ENCODE results near the gene FRY. TPM values are rescaled to one million over a fixed set of nuclear protein-coding genes. Genes with fewer than 3 reads are reported as not detected.

Gene FRY
- total RNA-seq, 1 donor from 2014 or later = 83.6 TPM

GRCh38 chr13:32254416-32254815 is 222.8 kb downstream of the FRY start:
- no peak overlapping the region for H3K4me3 Mint-ChIP-seq (ENCODE audit: unreplicated experiment)
- no peaks in the 10 kb centered on the region for H3K9me3 Mint-ChIP-seq (ENCODE audit: unreplicated experiment)
- H3K27me3 Mint-ChIP-seq (ENCODE audit: unreplicated experiment) = no peaks in the 10 kb centered on the region
- no peak for TF ChIP-seq CTCF (IDR thresholded peaks at IDR 0.05; ENCODE audit: partially characterized antibody, unreplicated experiment)
- DNase-seq = no peak
- no peak overlapping the region for H3K27ac Mint-ChIP-seq (ENCODE audit: unreplicated experiment)
- no peaks in the 10 kb centered on the region for H3K36me3 Mint-ChIP-seq (ENCODE audit: unreplicated experiment)
- H3K4me1 Mint-ChIP-seq (ENCODE audit: low read depth, unreplicated experiment) = no peaks in the 10 kb centered on the region

- Mint-ChIP-seq H3K36me3 (ENCODE audit: unreplicated experiment) (no peaks in the 10 kb centered on the region), H3K9me3 (ENCODE audit: unreplicated experiment) (no peaks in the 10 kb centered on the region), H3K27ac (ENCODE audit: unreplicated experiment) (no peak overlapping the region), H3K27me3 (ENCODE audit: unreplicated experiment) (no peaks in the 10 kb centered on the region), H3K4me3 (ENCODE audit: unreplicated experiment) (no peak overlapping the region), H3K4me1 (ENCODE audit: low read depth, unreplicated experiment) (no peaks in the 10 kb centered on the region)
- DNase-seq = no peak
- TF ChIP-seq CTCF (IDR thresholded peaks at IDR 0.05; ENCODE audit: partially characterized antibody, unreplicated experiment) = no peak
Measured at GRCh38 chr13:32254916-32255723, 223.5 kb downstream of the FRY start.

- no peak overlapping the region for H3K27ac Mint-ChIP-seq (ENCODE audit: unreplicated experiment)
- no peak for DNase-seq
- no peaks in the 10 kb centered on the region for H3K4me1 Mint-ChIP-seq (ENCODE audit: low read depth, unreplicated experiment)
- no peaks in the 10 kb centered on the region for H3K9me3 Mint-ChIP-seq (ENCODE audit: unreplicated experiment)
- H3K4me3 Mint-ChIP-seq (ENCODE audit: unreplicated experiment) = no peak overlapping the region
- no peaks in the 10 kb centered on the region for H3K27me3 Mint-ChIP-seq (ENCODE audit: unreplicated experiment)
- no peaks in the 10 kb centered on the region for H3K36me3 Mint-ChIP-seq (ENCODE audit: unreplicated experiment)
- no peak for TF ChIP-seq CTCF (IDR thresholded peaks at IDR 0.05; ENCODE audit: partially characterized antibody, unreplicated experiment)
Measured at GRCh38 chr13:32255724-32256109, 224.1 kb downstream of the FRY start.

- Mint-ChIP-seq H3K4me1 (ENCODE audit: low read depth, unreplicated experiment) (no peaks in the 10 kb centered on the region), H3K36me3 (ENCODE audit: unreplicated experiment) (no peaks in the 10 kb centered on the region), H3K9me3 (ENCODE audit: unreplicated experiment) (no peaks in the 10 kb centered on the region), H3K27me3 (ENCODE audit: unreplicated experiment) (no peaks in the 10 kb centered on the region), H3K4me3 (ENCODE audit: unreplicated experiment) (no peak overlapping the region), H3K27ac (ENCODE audit: unreplicated experiment) (no peak overlapping the region)
- no peak for DNase-seq
- no peak for TF ChIP-seq CTCF (IDR thresholded peaks at IDR 0.05; ENCODE audit: partially characterized antibody, unreplicated experiment)
Measured at GRCh38 chr13:32256243-32256642, 224.7 kb downstream of the FRY start.

- TF ChIP-seq CTCF (IDR thresholded peaks at IDR 0.05; ENCODE audit: partially characterized antibody, unreplicated experiment) = no peak
- H3K4me3 Mint-ChIP-seq (ENCODE audit: unreplicated experiment) = no peak overlapping the region
- no peaks in the 10 kb centered on the region for H3K9me3 Mint-ChIP-seq (ENCODE audit: unreplicated experiment)
- no peaks in the 10 kb centered on the region for H3K36me3 Mint-ChIP-seq (ENCODE audit: unreplicated experiment)
- H3K27ac Mint-ChIP-seq (ENCODE audit: unreplicated experiment) = no peak overlapping the region
- no peak for DNase-seq
- H3K27me3 Mint-ChIP-seq (ENCODE audit: unreplicated experiment) = no peaks in the 10 kb centered on the region
- H3K4me1 Mint-ChIP-seq (ENCODE audit: low read depth, unreplicated experiment) = no peaks in the 10 kb centered on the region
Measured at GRCh38 chr13:32257649-32258048, 226.1 kb downstream of the FRY start.
